K562 (cell line): ENCODE data around the gene BIN1.

Source experiments
- ASH1L ChIP-seq: fragments of 450-650 bp; IDR thresholded peaks from 2 replicates; pipeline ENCODE4 v1.6.1; 2018; ENCODE audit warnings: borderline replicate concordance, mild to moderate bottlenecking, low read depth; ENCODE audit not compliant: partially characterized antibody
- FOXJ3 ChIP-seq: sonication (generic); formaldehyde crosslinking; IDR thresholded peaks from 2 replicates; pipeline ENCODE4 v1.4.0; 2020; ENCODE audit warnings: mild to moderate bottlenecking, missing genetic modification reagents
- HDAC6 ChIP-seq: IDR thresholded peaks from 2 replicates; pipeline ENCODE4 v1.6.1; 2012; ENCODE audit warnings: low read depth, mild to moderate bottlenecking, control low read depth, inconsistent platforms, low read length, moderate library complexity
- JUND ChIP-seq, 2 experiments: IDR thresholded peaks; 2 replicates in 1 of 2; 3 replicates in 1 of 2; pipeline ENCODE4 v1.6.1; 2011; ENCODE audit warnings: borderline replicate concordance in 2 of 2, low read depth in 2 of 2, low read length in 2 of 2, improper control_type of control experiment in 1 of 2, missing biosample characterization in 1 of 2, missing genetic modification characterization in 1 of 2, missing genetic modification reagents in 1 of 2
- NRF1 ChIP-seq, 2 experiments: fragments of 450-650 bp; IDR thresholded peaks in 1 of 2; conservative IDR thresholded peaks in 1 of 2; 2 replicates each; pipeline ENCODE4 v1.6.1; 2014; ENCODE audit warnings: mild to moderate bottlenecking in 2 of 2
- POLR2H ChIP-seq: IDR thresholded peaks from 2 replicates; pipeline ENCODE4 v1.6.1; 2016; ENCODE audit warnings: missing genetic modification characterization, low read depth, mild to moderate bottlenecking, control low read depth, missing compliant biosample characterization, moderate library complexity
- ZNF24 ChIP-seq: fragments of 450-650 bp; IDR thresholded peaks from 2 replicates; pipeline ENCODE4 v1.6.1; 2016
- TF ChIP-seq, protein P1 (sequence below): sonication (generic); formaldehyde crosslinking; IDR thresholded peaks from 2 replicates; pipeline ENCODE4 v1.8.1; 2022; ENCODE audit warnings: missing genetic modification reagents

DNA sequence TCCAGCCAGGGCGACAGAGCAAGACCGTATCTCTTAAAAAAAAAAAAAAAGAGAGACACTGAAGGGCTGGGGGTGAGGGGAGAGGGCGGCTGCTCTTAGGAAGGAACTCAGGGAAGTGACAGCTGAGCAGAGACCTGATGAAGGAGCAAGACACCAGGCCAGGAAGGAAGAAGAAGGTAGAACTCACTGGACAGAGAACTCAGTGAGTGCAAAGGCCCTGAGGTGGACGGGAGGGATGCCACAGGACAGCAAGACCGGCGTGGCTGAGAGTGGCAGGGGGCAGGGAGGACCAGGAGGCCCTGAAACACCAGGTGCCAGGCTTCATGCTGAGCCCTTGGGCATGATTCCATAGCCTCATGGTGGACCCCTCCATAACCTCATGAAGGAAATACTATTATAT is 18.2 kb downstream of the BIN1 start:
- TF ChIP-seq POLR2H (tag): no peak
- TF ChIP-seq NRF1 (conservative IDR thresholded peaks at IDR 0.05 in 1 of 2, IDR thresholded peaks at IDR 0.05 in 1 of 2): no peak
- TF ChIP-seq JUND (IDR thresholded peaks at IDR 0.05; ENCODE audit: borderline replicate concordance, low read depth, low read length): no peak
- TF ChIP-seq JUND (tag; IDR thresholded peaks at IDR 0.05; ENCODE audit: borderline replicate concordance, low read depth, low read length): no peak
- TF ChIP-seq, protein P1, sequence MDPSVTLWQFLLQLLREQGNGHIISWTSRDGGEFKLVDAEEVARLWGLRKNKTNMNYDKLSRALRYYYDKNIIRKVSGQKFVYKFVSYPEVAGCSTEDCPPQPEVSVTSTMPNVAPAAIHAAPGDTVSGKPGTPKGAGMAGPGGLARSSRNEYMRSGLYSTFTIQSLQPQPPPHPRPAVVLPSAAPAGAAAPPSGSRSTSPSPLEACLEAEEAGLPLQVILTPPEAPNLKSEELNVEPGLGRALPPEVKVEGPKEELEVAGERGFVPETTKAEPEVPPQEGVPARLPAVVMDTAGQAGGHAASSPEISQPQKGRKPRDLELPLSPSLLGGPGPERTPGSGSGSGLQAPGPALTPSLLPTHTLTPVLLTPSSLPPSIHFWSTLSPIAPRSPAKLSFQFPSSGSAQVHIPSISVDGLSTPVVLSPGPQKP (CRISPR knock-in tag): no peak
- TF ChIP-seq FOXJ3 (CRISPR knock-in tag): no peak
- no peak for TF ChIP-seq ASH1L
- TF ChIP-seq HDAC6: no peak
- no peak for TF ChIP-seq ZNF24
